Stimulated activated CD4-positive, alpha-beta T cell treated with anti-CD3 and anti-CD28 coated beads, TNF-alpha, amount 100 ng/mL, for 48 hours (primary cell): ENCODE results near the gene C19orf73.
A peak's percentile ranks its signal among the peaks of the same experiment; 100 is the strongest.
"Not testable (repeated sequence)": the region's sequence is repeated elsewhere in the genome, so short reads cannot be mapped to it uniquely, and the experiment has no call there.

ENCODE experiments used
- DNase-seq, 3 donors: peaks; one replicate each; pipeline ENCODE4 v3.0.0-alpha.2; 2020; ENCODE audit warnings: low read depth in 3 of 3

C19orf73 gene

GRCh38 chr19:49101160-49101559 is 17.8 kb downstream of the C19orf73 start:
- DNase-seq = no peak

DNA sequence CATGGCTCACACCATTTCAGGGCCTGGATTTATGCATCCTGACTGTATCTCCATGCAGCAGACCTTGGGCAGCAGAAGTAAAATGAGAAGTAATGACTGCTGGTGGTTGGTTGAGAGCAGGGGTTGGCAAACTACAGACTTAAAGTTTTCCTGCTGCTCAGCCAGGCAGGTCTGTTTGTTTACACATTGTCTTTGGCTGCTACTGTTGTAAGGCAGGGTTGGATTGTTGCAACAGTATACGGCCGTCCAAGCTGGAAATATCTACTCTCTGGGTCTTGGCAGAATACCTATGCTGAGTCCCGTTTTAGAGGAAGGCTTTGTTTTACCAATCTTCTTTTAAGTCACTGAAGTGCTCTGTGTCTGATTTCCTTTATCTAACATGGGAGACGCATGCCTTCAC is 20.1 kb downstream of the C19orf73 start:
- no peak for DNase-seq

GRCh38 chr19:49097453-49098288 is 21.3 kb downstream of the C19orf73 start:
- peak; percentile 40 to 54 (median 44) for DNase-seq

DNA sequence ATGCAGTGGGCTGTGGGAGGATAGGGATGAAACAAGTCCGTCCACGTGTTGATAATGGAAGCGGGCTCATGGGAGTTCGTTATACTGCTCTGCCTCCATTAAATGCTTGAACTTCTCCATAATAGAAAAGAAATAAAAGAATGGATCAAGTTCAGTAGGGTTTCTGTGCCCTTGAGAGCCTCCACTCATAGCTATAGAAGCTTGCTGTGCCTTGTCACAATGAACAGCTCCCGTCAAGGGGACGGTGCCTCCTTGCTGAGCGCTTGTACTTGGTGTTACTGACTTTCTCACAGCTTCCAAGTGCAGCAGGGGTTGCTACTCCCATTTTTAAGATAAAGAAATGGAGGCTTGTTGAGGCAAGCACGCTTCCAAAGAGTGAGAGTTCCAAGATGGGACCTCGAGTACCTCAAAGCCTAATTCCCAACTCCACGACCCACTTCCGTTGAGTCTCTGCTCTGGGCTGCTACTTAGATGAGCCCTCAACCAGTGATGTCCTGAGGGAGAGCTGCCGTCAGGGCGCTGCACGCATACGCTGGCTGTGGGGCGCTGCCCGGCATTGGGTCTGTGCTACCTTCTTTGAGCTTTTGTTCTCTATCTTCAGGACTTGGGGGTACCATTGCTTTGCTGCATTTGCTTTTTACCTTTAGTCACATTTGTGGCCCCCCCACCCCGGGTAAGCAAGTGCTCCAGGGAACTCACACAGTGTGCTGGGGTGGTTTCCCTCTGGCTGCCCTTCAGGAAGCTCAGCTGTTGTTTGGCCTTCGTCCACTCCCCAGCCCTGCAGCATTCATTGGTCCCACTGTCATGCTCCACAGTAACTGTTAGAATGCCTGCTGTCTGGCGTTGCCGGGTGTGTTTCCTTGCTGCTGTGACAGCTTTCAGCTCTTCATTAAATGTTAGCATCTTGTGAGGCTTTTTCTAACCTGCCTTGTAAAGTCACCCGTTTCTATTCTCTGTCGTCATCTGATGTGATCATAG is 24.1 kb downstream of the C19orf73 start:
- DNase-seq = no peak

DNA sequence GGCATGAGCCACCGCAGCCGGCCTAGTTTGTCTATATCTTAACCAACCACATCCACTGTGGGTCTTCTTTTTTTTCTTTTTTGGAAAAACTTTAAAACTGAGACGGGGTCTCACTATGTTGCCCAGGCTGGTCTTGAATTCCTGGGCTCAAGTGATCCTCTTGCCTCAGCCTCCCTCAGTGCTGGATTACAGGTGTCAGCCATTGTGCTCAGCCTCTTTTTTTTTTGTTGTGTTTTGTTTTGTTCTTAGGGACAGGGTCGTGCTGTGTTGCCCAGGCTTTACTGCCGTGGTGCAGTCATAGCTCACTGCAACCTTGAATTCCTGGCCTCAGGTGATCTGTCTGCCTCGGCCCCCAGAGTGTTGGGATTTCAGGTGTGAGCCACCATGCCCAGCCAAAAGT is 26.3 kb downstream of the C19orf73 start:
- no peak for DNase-seq

- DNase-seq = no peak
Measured at GRCh38 chr19:49091391-49092038, 27.4 kb downstream of the C19orf73 start.

DNA sequence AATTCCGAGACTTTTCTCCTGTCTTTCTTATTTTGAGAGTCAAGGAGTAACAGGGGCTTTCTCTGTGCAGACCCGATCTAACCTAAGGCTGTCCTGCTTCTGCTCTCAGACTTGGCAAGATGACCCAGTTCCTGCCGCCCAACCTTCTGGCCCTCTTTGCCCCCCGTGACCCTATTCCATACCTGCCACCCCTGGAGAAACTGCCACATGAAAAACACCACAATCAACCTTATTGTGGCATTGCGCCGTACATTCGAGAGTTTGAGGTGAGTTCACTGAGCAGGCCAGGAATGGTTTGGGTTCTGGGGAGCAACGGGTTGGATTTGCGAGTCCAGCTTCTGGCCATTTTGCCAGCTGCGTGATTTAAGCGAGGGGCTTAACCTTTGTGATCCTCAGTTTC is 32.6 kb downstream of the C19orf73 start:
- DNase-seq = no peak

GRCh38 chr19:49085868-49086232 is 33.1 kb downstream of the C19orf73 start:
- DNase-seq = no peak

DNA sequence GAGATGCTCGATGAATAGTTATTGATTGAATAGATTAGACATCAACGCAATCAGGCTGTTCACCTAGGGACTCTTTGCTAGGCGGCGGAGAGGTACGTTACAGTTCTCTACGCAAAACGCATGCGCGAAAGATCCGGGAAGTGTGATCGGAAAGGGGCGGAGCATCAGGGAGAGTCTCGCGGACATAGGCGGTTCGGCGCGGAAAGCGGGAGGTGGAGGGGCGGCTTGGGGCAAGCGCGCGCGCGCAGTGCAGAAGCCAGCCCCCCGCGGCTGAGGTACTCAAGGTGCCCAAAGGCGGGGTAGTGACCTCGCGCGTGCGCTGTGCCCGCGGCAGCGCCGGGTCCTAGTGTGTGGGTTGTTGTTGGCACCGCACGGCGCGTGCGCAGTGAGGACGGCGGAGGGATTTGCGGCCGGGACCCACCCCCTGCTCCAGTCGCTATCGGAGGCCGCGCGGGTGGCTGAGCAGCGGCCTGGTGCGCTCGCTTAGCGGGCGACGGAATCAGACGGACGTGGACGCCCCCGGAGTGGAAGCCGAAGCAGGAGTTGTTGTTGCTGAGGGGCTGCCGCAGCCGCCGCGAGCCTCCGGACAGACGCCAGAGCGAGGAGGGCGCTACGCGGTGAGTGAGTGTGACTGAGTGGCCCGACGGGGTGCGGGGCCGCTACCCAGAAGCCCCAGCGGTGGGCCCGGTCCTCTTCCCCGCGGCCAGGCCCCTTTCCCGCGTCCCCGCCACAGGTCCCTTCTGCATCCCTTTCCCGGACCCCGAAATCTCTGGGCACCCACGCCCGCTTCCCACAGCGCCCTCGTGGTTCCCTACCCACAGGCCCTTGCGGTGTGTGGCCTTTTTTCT is 33.7 kb downstream of the C19orf73 start, which contains the start of gene SNRNP70:
TSS of gene SNRNP70 (plus strand) at position 432 of the 848 bp plus-strand sequence. CDS start 964 bp downstream, outside the sequence.
- peak; percentile 97 to 99 (median 98) for DNase-seq

- DNase-seq = no peak
Measured at GRCh38 chr19:49084206-49085019, 34.5 kb downstream of the C19orf73 start.

DNA sequence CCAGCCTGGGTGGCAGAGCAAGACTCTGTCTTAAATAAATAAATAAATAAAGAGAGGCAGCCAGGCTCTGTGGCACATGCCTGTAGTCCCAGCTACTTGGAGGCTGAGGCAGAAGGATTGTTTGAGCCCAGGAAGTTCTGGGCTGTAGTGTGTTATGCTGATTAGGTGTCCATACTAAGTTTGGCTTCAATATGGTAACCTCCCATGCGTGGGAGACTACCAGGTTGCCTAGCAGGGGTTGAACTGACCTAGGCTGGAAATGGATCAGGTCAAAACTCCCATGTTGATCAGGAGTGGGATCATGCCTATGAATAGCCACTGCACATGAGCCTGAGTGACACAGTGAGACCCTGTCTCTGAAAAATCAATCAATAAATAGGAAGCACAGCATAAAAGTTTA is 37.7 kb downstream of the C19orf73 start:
- DNase-seq = no peak

DNA sequence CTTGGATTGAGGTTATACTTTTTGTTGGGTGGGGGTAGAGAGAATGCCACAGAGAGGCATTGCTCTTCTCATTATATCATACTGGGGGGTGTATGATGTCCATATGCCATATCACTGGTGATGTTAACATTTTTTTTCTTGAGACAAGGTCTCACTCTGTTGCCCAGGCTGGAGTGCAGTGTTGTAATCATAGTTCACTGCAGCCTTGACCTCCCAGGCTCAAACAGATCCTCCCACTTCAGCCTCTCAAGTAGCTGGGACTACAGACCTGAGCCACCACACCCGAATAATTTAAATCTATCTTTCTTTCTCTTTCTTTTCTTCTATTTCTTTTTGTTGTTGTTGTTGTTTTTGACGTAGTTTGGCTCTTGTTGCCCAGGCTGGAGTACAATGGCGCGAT is 38.6 kb downstream of the C19orf73 start:
- no peak for DNase-seq

DNA sequence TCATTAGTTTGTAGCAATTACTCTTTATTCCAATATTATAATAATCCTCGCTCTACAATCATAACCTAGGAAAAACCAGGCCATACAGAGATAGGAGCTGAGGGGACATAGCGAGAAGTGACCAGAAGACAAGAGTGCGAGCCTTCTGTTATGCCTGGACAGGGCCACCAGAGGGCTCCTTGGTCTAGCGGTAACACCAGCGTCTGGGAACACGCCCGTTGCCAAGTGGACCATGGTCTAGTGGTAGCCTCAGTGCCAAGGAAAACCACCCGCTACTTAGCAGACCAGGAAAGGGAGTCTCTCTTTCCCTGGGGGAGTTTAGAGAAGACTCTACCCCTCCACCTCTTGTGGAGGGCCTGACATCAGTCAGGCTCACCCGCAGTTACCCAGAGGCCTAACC is 44.1 kb downstream of the C19orf73 start:
- DNase-seq = not testable (repeated sequence)

GRCh38 chr19:49073514-49074378 is 45.2 kb downstream of the C19orf73 start:
- DNase-seq = no peak

- DNase-seq = no peak
Measured at GRCh38 chr19:49071860-49072547, 46.9 kb downstream of the C19orf73 start.

DNA sequence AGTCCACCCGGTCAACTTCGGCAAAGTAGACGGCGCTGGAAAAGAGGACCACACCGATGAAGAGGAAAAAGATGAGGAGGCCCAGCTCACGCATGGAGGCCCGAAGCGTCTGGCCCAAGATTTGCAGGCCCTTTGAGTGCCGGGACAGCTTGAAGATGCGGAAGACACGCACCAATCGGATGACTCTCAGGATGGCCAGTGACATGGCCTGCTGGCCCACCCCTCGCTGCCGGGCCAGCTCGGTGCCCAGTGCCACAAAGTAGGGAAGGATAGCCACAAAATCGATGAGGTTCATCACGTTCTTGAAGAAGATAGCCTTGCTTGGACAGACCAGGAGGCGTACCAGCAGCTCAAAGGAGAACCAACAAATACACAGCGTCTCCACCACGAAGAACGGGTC is 48.5 kb downstream of the C19orf73 start:
- DNase-seq = no peak

- DNase-seq = no peak
Measured at GRCh38 chr19:49069026-49069425, 49.9 kb downstream of the C19orf73 start.
